ENCODE measurements around the gene ALDH5A1.

ALDH5A1 gene

GRCh38 chr6:24583463-24584381 is 89.0 kb downstream of the ALDH5A1 start:
- Histone ChIP-seq H3K4me1 (ENCODE audit: control insufficient read depth in 1 of 2, insufficient read depth in 2 of 2, low read length in 2 of 2) (no peaks in the 10 kb centered on the region), H2AFZ (ENCODE audit: insufficient read depth, low read length, poor library complexity) (no peak overlapping the region), H2BK5ac (ENCODE audit: low read depth, low read length, poor library complexity) (no peak overlapping the region), H2BK120ac (ENCODE audit: insufficient read depth, low read length, poor library complexity) (no peak overlapping the region), H3K9me3 (ENCODE audit: insufficient read depth, low read depth, low read length) (no peaks in the 10 kb centered on the region), H2AK5ac (ENCODE audit: low read length) (no peak overlapping the region), H3K4me3 (ENCODE audit: low read depth, low read length) (no peak overlapping the region), H3K18ac (ENCODE audit: low read length) (no peak overlapping the region), H2BK12ac (ENCODE audit: low read length) (no peak overlapping the region), H3K23ac (ENCODE audit: low read length) (no peak overlapping the region), H4K91ac (ENCODE audit: low read depth, low read length) (no peak overlapping the region), H3K4ac (ENCODE audit: low read depth, low read length) (no peak overlapping the region), H3K27me3 (ENCODE audit: insufficient read depth, low read length) (no peaks in the 10 kb centered on the region), H3K27ac (ENCODE audit: low read depth, low read length) (no peak overlapping the region), H4K12ac (ENCODE audit: low read depth, low read length) (no peak overlapping the region), H4K8ac (ENCODE audit: low read depth, low read length) (no peak overlapping the region), H3K79me1 (ENCODE audit: low read length) (no peaks in the 10 kb centered on the region), H3K9ac (ENCODE audit: low read length) (no peak overlapping the region), H3K4me2 (ENCODE audit: low read length) (no peak overlapping the region), H3K79me2 (ENCODE audit: control insufficient read depth, insufficient read depth, low read length, poor library complexity) (no peaks in the 10 kb centered on the region), H3K14ac (ENCODE audit: low read length) (no peak overlapping the region), H3K36me3 (ENCODE audit: control insufficient read depth in 1 of 2, insufficient read depth in 2 of 2, low read length in 2 of 2) (no peaks in the 10 kb centered on the region)
- DNase-seq, result peak; percentile 28 to 88
- no CpG with 5 or more reads among the region's 15 CpGs for WGBS (ENCODE audit: extremely low coverage, insufficient coverage, insufficient read length)

GRCh38 chr6:24584382-24584720 is 89.6 kb downstream of the ALDH5A1 start:
- H3K4me1 ChIP-seq (ENCODE audit: control insufficient read depth in 1 of 2, insufficient read depth in 2 of 2, low read length in 2 of 2), result no peaks in the 10 kb centered on the region
- H3K27ac ChIP-seq (ENCODE audit: low read depth, low read length), result no peak overlapping the region
- no CpG with 5 or more reads among the region's 2 CpGs for WGBS (ENCODE audit: extremely low coverage, insufficient coverage, insufficient read length)

More at GRCh38 chr6:24584382-24584720, 89.6 kb downstream of the ALDH5A1 start:
- no peaks in the 10 kb centered on the region for H3K79me2 ChIP-seq (ENCODE audit: control insufficient read depth, insufficient read depth, low read length, poor library complexity)
- H3K18ac ChIP-seq (ENCODE audit: low read length), result no peak overlapping the region
- H3K23ac ChIP-seq (ENCODE audit: low read length), result no peak overlapping the region
- no peak overlapping the region for H2AK5ac ChIP-seq (ENCODE audit: low read length)
- no peak overlapping the region for H2BK120ac ChIP-seq (ENCODE audit: insufficient read depth, low read length, poor library complexity)
- no peak overlapping the region for H2BK12ac ChIP-seq (ENCODE audit: low read length)
- no peak overlapping the region for H4K12ac ChIP-seq (ENCODE audit: low read depth, low read length)
- no peak for DNase-seq
- H3K36me3 ChIP-seq (ENCODE audit: control insufficient read depth in 1 of 2, insufficient read depth in 2 of 2, low read length in 2 of 2), result no peaks in the 10 kb centered on the region
- H3K14ac ChIP-seq (ENCODE audit: low read length), result no peak overlapping the region
- no peaks in the 10 kb centered on the region for H3K79me1 ChIP-seq (ENCODE audit: low read length)
- no peak overlapping the region for H3K4me3 ChIP-seq (ENCODE audit: low read depth, low read length)
- no peak overlapping the region for H2AFZ ChIP-seq (ENCODE audit: insufficient read depth, low read length, poor library complexity)
- no peak overlapping the region for H3K4ac ChIP-seq (ENCODE audit: low read depth, low read length)
- no peak overlapping the region for H3K9ac ChIP-seq (ENCODE audit: low read length)
- H3K4me2 ChIP-seq (ENCODE audit: low read length), result no peak overlapping the region
- H4K91ac ChIP-seq (ENCODE audit: low read depth, low read length), result no peak overlapping the region
- no peaks in the 10 kb centered on the region for H3K27me3 ChIP-seq (ENCODE audit: insufficient read depth, low read length)
- no peaks in the 10 kb centered on the region for H3K9me3 ChIP-seq (ENCODE audit: insufficient read depth, low read depth, low read length)
- H4K8ac ChIP-seq (ENCODE audit: low read depth, low read length), result no peak overlapping the region
- no peak overlapping the region for H2BK5ac ChIP-seq (ENCODE audit: low read depth, low read length, poor library complexity)

Data from trophoblast cell (in vitro differentiated cells and primary cell).